ENCODE results near the gene TSPAN16. TPM values are rescaled to one million over a fixed set of nuclear protein-coding genes. Genes with fewer than 3 reads are reported as not detected.
"Not testable (repeated sequence)": the region's sequence is repeated elsewhere in the genome, so short reads cannot be mapped to it uniquely, and the experiment has no call there.

Gene TSPAN16
- total RNA-seq, 1 donor from 2014 or later = not detected

GRCh38 chr19:11333838-11334237 is 37.9 kb downstream of the TSPAN16 start:
- intact Hi-C loops (cut with micrococcal nuclease) = not testable (repeated sequence)

GRCh38 chr19:11335449-11336146 is 39.6 kb downstream of the TSPAN16 start:
- intact Hi-C loops (cut with micrococcal nuclease) = no loop called here
- Mint-ChIP-seq H3K36me3 (ENCODE audit: low read depth) (peaks cover 23% of the 10 kb centered on the region), H3K9me3 (no peaks in the 10 kb centered on the region), H3K27me3 (no peaks in the 10 kb centered on the region), H3K4me1 (peaks cover 18% of the 10 kb centered on the region), H3K27ac (no peak overlapping the region), H3K4me3 (no peak overlapping the region)
- DNase-seq = no peak

More at GRCh38 chr19:11333838-11334237, 37.9 kb downstream of the TSPAN16 start:
- DNase-seq, H3K27me3 Mint-ChIP-seq, H3K27ac Mint-ChIP-seq, H3K9me3 Mint-ChIP-seq, H3K4me3 Mint-ChIP-seq: not testable (repeated sequence)
- Mint-ChIP-seq H3K36me3 (ENCODE audit: low read depth) (peaks cover 23% of the 10 kb centered on the region), H3K4me1 (peaks cover 11% of the 10 kb centered on the region)

- no peaks in the 10 kb centered on the region for H3K9me3 Mint-ChIP-seq
- no peak for DNase-seq
- intact Hi-C loops (cut with micrococcal nuclease) = no loop called here
- peaks cover 18% of the 10 kb centered on the region for H3K4me1 Mint-ChIP-seq
- H3K27ac Mint-ChIP-seq = no peak overlapping the region
- H3K27me3 Mint-ChIP-seq = no peaks in the 10 kb centered on the region
- peaks cover 23% of the 10 kb centered on the region for H3K36me3 Mint-ChIP-seq (ENCODE audit: low read depth)
- H3K4me3 Mint-ChIP-seq = no peak overlapping the region
Observed at GRCh38 chr19:11337080-11337479, 41.1 kb downstream of the TSPAN16 start.

- H3K36me3 Mint-ChIP-seq (ENCODE audit: low read depth) = peaks cover 25% of the 10 kb centered on the region
- H3K4me3 Mint-ChIP-seq = no peak overlapping the region
- intact Hi-C loops (cut with micrococcal nuclease) = no loop called here
- H3K9me3 Mint-ChIP-seq = no peaks in the 10 kb centered on the region
- no peak for DNase-seq
- H3K4me1 Mint-ChIP-seq = peaks cover 18% of the 10 kb centered on the region
- H3K27me3 Mint-ChIP-seq = no peaks in the 10 kb centered on the region
- no peak overlapping the region for H3K27ac Mint-ChIP-seq
Observed at GRCh38 chr19:11338121-11338520, 42.2 kb downstream of the TSPAN16 start.

- Mint-ChIP-seq H3K9me3 (no peaks in the 10 kb centered on the region), H3K36me3 (ENCODE audit: low read depth) (peaks cover 21% of the 10 kb centered on the region), H3K4me1 (peaks cover 18% of the 10 kb centered on the region), H3K4me3 (peak overlapping the region; percentile 81), H3K27ac (no peak overlapping the region), H3K27me3 (no peaks in the 10 kb centered on the region)
- intact Hi-C loops (cut with micrococcal nuclease) = no loop called here
- DNase-seq = no peak
Observed at GRCh38 chr19:11338569-11339253, 42.8 kb downstream of the TSPAN16 start.

GRCh38 chr19:11339254-11340098 is 43.5 kb downstream of the TSPAN16 start, which contains the start of gene RAB3D:
Gene RAB3D, minus strand, starts transcription at chr19:11339657. Its CDS starts 2,258 bp downstream, at chr19:11337399.
- Mint-ChIP-seq H3K36me3 (ENCODE audit: low read depth) (peaks cover 18% of the 10 kb centered on the region), H3K4me1 (peaks cover 20% of the 10 kb centered on the region), H3K27ac (no peak within 1 kb of the TSS), H3K27me3 (no peaks in the 10 kb centered on the region), H3K4me3 (peak within 1 kb of the TSS; percentile 81), H3K9me3 (no peaks in the 10 kb centered on the region)
- intact Hi-C loops (cut with micrococcal nuclease) = no loop called here
- peak; percentile 94 for DNase-seq

- peaks cover 17% of the 10 kb centered on the region for H3K36me3 Mint-ChIP-seq (ENCODE audit: low read depth)
- intact Hi-C loops (cut with micrococcal nuclease); H3K9me3 Mint-ChIP-seq; DNase-seq; H3K27ac Mint-ChIP-seq; H3K27me3 Mint-ChIP-seq: not testable (repeated sequence)
- peak overlapping the region; percentile 81 for H3K4me3 Mint-ChIP-seq
- peaks cover 21% of the 10 kb centered on the region for H3K4me1 Mint-ChIP-seq
Observed at GRCh38 chr19:11340099-11340467, 44.1 kb downstream of the TSPAN16 start.

GRCh38 chr19:11342429-11342828 is 46.5 kb downstream of the TSPAN16 start:
- no peak for DNase-seq
- Mint-ChIP-seq H3K27ac (no peak overlapping the region), H3K27me3 (no peaks in the 10 kb centered on the region), H3K9me3 (no peaks in the 10 kb centered on the region), H3K4me3 (no peak overlapping the region), H3K4me1 (peaks cover 35% of the 10 kb centered on the region), H3K36me3 (ENCODE audit: low read depth) (peaks cover 4% of the 10 kb centered on the region)
- intact Hi-C loops (cut with micrococcal nuclease) = no loop called here

- intact Hi-C loops (cut with micrococcal nuclease) = no loop called here
- no peaks in the 10 kb centered on the region for H3K27me3 Mint-ChIP-seq
- H3K36me3 Mint-ChIP-seq (ENCODE audit: low read depth) = peaks cover 8% of the 10 kb centered on the region
- peaks cover 8% of the 10 kb centered on the region for H3K9me3 Mint-ChIP-seq
- H3K4me1 Mint-ChIP-seq = peaks cover 23% of the 10 kb centered on the region
- peak overlapping the region; percentile 89 for H3K4me3 Mint-ChIP-seq
- DNase-seq = peak; percentile 61
- peak overlapping the region; percentile 89 for H3K27ac Mint-ChIP-seq
Observed at GRCh38 chr19:11345122-11345803, 49.3 kb downstream of the TSPAN16 start.

- peaks cover 8% of the 10 kb centered on the region for H3K9me3 Mint-ChIP-seq
- H3K27me3 Mint-ChIP-seq = no peaks in the 10 kb centered on the region
Observed at GRCh38 chr19:11346104-11346940, 50.4 kb downstream of the TSPAN16 start, which contains the start of the genes CCDC159 and TMEM205. Gene CCDC159, plus strand, starts transcription at chr19:11346519. Its CDS starts 88 bp downstream, at chr19:11346607. Gene TMEM205, minus strand, starts transcription at chr19:11346268. Its CDS starts 649 bp downstream, at chr19:11345619.

GRCh38 chr19:11347546-11348039 is 51.6 kb downstream of the TSPAN16 start:
- peaks cover 8% of the 10 kb centered on the region for H3K9me3 Mint-ChIP-seq

More at GRCh38 chr19:11346104-11346940, 50.4 kb downstream of the TSPAN16 start, which contains the start of the genes CCDC159 and TMEM205:
- Mint-ChIP-seq H3K4me3 (peak within 1 kb of the TSS; percentile 89), H3K36me3 (ENCODE audit: low read depth) (peaks cover 8% of the 10 kb centered on the region), H3K27ac (peak within 1 kb of the TSS; percentile 89), H3K4me1 (peaks cover 23% of the 10 kb centered on the region)
- intact Hi-C loops (cut with micrococcal nuclease) = loop anchor here (1.0 kb wide), 2 partner anchors 9 to 28 kb away; partner anchors contain the start of genes PLPPR2 and SWSAP1
- peak; percentile 99 for DNase-seq

GRCh38 chr19:11349171-11349570 is 53.2 kb downstream of the TSPAN16 start:
- intact Hi-C loops (cut with micrococcal nuclease) = no loop called here
- H3K36me3 Mint-ChIP-seq (ENCODE audit: low read depth) = peaks cover 6% of the 10 kb centered on the region

More at GRCh38 chr19:11347546-11348039, 51.6 kb downstream of the TSPAN16 start:
- H3K27ac Mint-ChIP-seq = no peak overlapping the region
- H3K4me3 Mint-ChIP-seq = peak overlapping the region; percentile 89
- peaks cover 23% of the 10 kb centered on the region for H3K4me1 Mint-ChIP-seq
- no peaks in the 10 kb centered on the region for H3K27me3 Mint-ChIP-seq
- intact Hi-C loops (cut with micrococcal nuclease) = no loop called here
- no peak for DNase-seq
- peaks cover 6% of the 10 kb centered on the region for H3K36me3 Mint-ChIP-seq (ENCODE audit: low read depth)

More at GRCh38 chr19:11349171-11349570, 53.2 kb downstream of the TSPAN16 start:
- Mint-ChIP-seq H3K4me1 (peaks cover 23% of the 10 kb centered on the region), H3K27ac (no peak overlapping the region), H3K9me3 (peaks cover 8% of the 10 kb centered on the region), H3K27me3 (no peaks in the 10 kb centered on the region), H3K4me3 (no peak overlapping the region)
- DNase-seq = no peak
